ENCODE results near the gene SERF2. TPM values are rescaled to one million over a fixed set of nuclear protein-coding genes. Genes with fewer than 3 reads are reported as not detected.
A peak's percentile ranks its signal among the peaks of the same experiment; 100 is the strongest.

SERF2 gene
- total RNA-seq, 1 donor from 2014 or later: 578 TPM

DNA sequence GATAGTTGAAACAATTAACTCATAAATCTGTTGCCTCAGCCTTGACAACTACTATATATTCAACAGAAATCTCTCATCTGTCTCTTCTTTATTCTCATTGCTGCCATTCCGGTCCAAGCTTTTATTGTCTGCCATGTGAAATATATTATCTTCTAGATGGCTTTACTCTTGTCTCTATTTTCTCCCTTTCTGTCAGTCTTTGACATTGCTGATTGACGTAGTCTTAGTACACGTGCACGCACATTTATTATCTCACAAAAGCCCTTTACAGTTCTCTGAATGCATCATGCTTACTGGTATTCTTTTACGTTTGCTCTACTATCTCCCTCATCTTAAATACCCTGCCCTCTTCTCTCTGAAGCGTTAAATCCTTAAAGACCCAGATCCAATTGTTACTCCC is 40.2 kb upstream of the SERF2 start:
- no peak overlapping the region for H3K27ac Mint-ChIP-seq (ENCODE audit: unreplicated experiment)
- H3K27me3 Mint-ChIP-seq (ENCODE audit: low read depth): no peaks in the 10 kb centered on the region
- no peak for DNase-seq (ENCODE audit: low read depth, low spot score)
- H3K9me3 Mint-ChIP-seq: no peaks in the 10 kb centered on the region
- peak overlapping the region; percentile 0 for H3K4me3 Mint-ChIP-seq
- H3K36me3 Mint-ChIP-seq (ENCODE audit: low read depth): peaks cover 16% of the 10 kb centered on the region
- peaks cover 25% of the 10 kb centered on the region for H3K4me1 Mint-ChIP-seq
- TF ChIP-seq, protein P1, sequence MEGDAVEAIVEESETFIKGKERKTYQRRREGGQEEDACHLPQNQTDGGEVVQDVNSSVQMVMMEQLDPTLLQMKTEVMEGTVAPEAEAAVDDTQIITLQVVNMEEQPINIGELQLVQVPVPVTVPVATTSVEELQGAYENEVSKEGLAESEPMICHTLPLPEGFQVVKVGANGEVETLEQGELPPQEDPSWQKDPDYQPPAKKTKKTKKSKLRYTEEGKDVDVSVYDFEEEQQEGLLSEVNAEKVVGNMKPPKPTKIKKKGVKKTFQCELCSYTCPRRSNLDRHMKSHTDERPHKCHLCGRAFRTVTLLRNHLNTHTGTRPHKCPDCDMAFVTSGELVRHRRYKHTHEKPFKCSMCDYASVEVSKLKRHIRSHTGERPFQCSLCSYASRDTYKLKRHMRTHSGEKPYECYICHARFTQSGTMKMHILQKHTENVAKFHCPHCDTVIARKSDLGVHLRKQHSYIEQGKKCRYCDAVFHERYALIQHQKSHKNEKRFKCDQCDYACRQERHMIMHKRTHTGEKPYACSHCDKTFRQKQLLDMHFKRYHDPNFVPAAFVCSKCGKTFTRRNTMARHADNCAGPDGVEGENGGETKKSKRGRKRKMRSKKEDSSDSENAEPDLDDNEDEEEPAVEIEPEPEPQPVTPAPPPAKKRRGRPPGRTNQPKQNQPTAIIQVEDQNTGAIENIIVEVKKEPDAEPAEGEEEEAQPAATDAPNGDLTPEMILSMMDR (conservative IDR thresholded peaks at IDR 0.05): no peak

DNA sequence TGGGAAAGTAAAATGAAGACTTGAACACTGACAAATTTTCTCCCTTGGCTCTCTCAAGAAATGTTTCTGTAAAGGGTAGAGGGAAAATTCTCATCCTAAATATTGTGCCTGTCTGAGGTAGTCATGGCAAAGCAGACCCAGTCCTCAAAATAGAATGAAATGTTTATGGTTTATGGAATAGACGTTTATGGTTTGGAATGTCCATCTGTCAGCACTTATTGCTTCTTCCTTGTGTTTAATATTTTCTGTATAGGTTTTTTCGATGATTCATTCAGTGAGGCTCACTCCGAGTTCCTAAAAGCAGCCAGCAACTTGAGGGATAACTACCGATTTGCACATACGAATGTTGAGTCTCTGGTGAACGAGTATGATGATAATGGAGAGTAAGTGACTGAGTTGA is 29.3 kb upstream of the SERF2 start:
- no peaks in the 10 kb centered on the region for H3K27me3 Mint-ChIP-seq (ENCODE audit: low read depth)
- TF ChIP-seq, protein P1 (conservative IDR thresholded peaks at IDR 0.05): no peak
- H3K4me3 Mint-ChIP-seq: no peak overlapping the region
- DNase-seq (ENCODE audit: low read depth, low spot score): no peak
- no peaks in the 10 kb centered on the region for H3K9me3 Mint-ChIP-seq
- H3K36me3 Mint-ChIP-seq (ENCODE audit: low read depth): peaks cover 15% of the 10 kb centered on the region
- H3K4me1 Mint-ChIP-seq: no peaks in the 10 kb centered on the region
- H3K27ac Mint-ChIP-seq (ENCODE audit: unreplicated experiment): no peak overlapping the region

DNA sequence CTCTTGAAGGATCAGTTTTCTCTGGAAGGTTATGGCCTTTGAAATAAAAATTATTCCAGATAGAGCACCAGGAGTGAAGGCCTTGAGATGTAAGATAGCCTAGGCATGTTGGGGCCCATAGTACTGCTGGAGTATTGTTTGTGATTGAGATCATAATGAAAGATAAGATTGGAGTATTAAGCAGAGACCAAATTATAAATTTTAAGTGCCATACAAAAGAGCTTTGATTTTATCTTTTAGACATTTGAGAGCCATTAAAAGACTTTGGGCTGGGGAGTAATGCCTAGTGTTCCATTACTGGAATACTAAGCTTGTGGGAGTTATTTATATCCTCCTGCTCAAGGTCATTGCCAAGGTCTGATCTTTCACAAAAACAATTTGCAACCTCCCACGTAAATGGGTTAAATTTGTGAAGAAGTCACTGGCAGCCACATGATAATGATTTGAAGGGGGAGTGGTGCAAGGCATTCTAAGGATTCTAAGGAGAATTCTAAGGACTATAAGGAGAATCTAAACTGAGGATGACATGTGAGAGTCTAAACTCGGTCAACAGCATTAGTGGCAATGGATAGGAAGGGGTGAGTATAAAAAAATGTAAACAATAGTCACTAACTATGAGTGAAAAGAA is 28.2 kb upstream of the SERF2 start:
- Mint-ChIP-seq H3K9me3 (no peaks in the 10 kb centered on the region), H3K4me1 (no peaks in the 10 kb centered on the region), H3K27me3 (ENCODE audit: low read depth) (no peaks in the 10 kb centered on the region), H3K36me3 (ENCODE audit: low read depth) (peaks cover 19% of the 10 kb centered on the region), H3K4me3 (no peak overlapping the region), H3K27ac (ENCODE audit: unreplicated experiment) (no peak overlapping the region)
- TF ChIP-seq, protein P1 (conservative IDR thresholded peaks at IDR 0.05): no peak
- no peak for DNase-seq (ENCODE audit: low read depth, low spot score)

DNA sequence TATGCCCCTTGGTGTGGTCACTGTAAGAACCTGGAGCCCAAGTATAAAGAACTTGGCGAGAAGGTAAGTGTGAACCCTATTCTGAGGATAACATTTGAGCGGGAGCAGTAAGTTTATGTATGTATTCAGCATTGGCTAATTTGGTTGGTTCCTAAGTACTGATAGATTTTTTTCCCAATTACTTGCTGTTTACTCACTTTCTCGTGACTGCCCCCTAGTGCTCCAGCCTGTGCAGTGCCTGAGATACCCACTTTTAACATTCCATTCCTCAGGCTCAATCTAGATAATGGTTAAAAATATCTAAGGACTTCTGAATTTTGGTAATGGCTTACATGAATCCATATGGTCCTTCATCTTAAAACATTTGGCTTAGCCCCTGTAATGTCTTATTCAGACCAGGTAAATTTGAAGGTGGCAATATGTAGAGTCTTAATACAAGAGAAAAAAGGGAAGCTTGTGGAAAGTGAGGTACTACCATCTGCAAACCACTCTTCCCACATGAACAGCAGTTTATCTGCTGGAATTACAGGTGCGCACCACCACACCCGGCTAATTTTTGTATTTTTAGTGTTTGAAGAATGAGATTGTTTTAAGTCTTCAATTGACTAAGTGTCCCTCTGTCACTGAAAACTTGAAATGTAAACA is 22.4 kb upstream of the SERF2 start:
- peak; percentile 64 for DNase-seq (ENCODE audit: low read depth, low spot score)
- TF ChIP-seq, protein P1 (conservative IDR thresholded peaks at IDR 0.05): peak; percentile 86
- H3K36me3 Mint-ChIP-seq (ENCODE audit: low read depth): peaks cover 31% of the 10 kb centered on the region
- H3K4me1 Mint-ChIP-seq: no peaks in the 10 kb centered on the region
- no peaks in the 10 kb centered on the region for H3K27me3 Mint-ChIP-seq (ENCODE audit: low read depth)
- no peak overlapping the region for H3K4me3 Mint-ChIP-seq
- no peaks in the 10 kb centered on the region for H3K9me3 Mint-ChIP-seq
- no peak overlapping the region for H3K27ac Mint-ChIP-seq (ENCODE audit: unreplicated experiment)

DNA sequence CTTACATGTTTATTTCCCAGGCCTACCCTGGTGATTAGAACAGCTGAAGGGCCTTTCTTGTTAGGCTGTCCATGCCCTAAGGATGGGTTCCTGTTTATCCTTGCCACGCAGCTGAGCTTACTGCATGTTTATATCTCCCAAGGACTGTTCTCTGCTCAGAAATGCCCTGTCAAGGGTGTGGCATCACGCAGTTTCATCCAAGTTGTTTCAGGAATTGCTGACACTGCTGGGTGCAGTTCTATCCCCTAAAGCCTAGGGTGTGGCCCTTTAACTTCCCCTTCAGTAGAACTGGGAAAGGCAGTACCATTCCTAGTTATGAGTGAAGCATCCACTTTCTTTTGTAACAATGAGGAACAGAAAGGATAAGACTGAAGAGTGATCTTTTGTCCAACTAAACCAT is 20.3 kb upstream of the SERF2 start:
- peaks cover 25% of the 10 kb centered on the region for H3K36me3 Mint-ChIP-seq (ENCODE audit: low read depth)

More for the DNA sequence above, 20.3 kb upstream of the SERF2 start:
- TF ChIP-seq, protein P1 (conservative IDR thresholded peaks at IDR 0.05): no peak
- Mint-ChIP-seq H3K4me1 (no peaks in the 10 kb centered on the region), H3K9me3 (no peaks in the 10 kb centered on the region), H3K4me3 (no peak overlapping the region), H3K27ac (ENCODE audit: unreplicated experiment) (no peak overlapping the region), H3K27me3 (ENCODE audit: low read depth) (peaks cover 12% of the 10 kb centered on the region)
- no peak for DNase-seq (ENCODE audit: low read depth, low spot score)

Measured in neural crest cell (in vitro differentiated cells).